Measurements from ENCODE around the gene VPS25.

Gene VPS25

DNA sequence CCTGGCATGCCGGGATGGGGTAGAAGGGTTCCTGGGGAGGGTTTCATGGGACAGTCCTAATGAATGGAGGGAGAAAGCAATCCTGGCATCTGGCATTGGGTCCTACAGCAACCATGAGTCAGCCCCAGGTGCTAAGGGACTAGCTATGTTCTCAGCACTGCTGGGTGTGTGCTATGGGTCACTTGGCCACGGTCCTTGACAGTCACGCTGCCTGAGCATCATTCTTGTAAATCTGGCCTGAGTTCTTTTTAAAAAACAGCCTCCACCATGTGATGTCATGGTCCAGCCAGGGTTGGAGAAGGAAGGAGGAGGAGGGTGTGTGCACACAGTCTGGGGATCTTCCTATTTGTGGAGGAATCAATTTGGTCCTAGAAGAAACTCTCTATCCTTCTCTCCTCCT is 18.5 kb upstream of the VPS25 start:
- no peaks in the 10 kb centered on the region for H3K4me1 ChIP-seq (ENCODE audit: control insufficient read depth, insufficient read depth, low read length)
- H3K9me3 ChIP-seq (ENCODE audit: control insufficient read depth, insufficient read depth, low read depth, low read length): no peaks in the 10 kb centered on the region
- ChIA-PET POLR2A (interaction anchor here (0.6 to 1.4 kb wide), 2 partner anchors 11 to 565 kb away, joined by 3 to 4 read pairs; no protein-coding TSS in a partner anchor), CTCF (interaction anchor here (0.7 to 1.8 kb wide), 3 partner anchors 9 to 282 kb away, joined by 3 to 11 read pairs (median 6); no protein-coding TSS in a partner anchor)
- TF ChIP-seq ZNF561 (tag by site-specific recombination; IDR thresholded peaks at IDR 0.05; ENCODE audit: borderline replicate concordance) (no peak), ZNF600 (tag by site-specific recombination; IDR thresholded peaks at IDR 0.05) (no peak), ZEB2 (tag by site-specific recombination; IDR thresholded peaks at IDR 0.05) (no peak), ZBTB48 (tag by site-specific recombination; IDR thresholded peaks at IDR 0.05) (0 out of 2 replicates have a peak, but pooled peaks have one; percentile 21)
- H3K27ac ChIP-seq (ENCODE audit: extremely low read depth, low read depth, low read length): no peak overlapping the region
- H3K4me3 ChIP-seq (ENCODE audit: low read depth, low read length): no peak overlapping the region
- H3K36me3 ChIP-seq (ENCODE audit: control insufficient read depth in 2 of 2, insufficient read depth in 1 of 2, low read length in 2 of 2): no peaks in the 10 kb centered on the region

DNA sequence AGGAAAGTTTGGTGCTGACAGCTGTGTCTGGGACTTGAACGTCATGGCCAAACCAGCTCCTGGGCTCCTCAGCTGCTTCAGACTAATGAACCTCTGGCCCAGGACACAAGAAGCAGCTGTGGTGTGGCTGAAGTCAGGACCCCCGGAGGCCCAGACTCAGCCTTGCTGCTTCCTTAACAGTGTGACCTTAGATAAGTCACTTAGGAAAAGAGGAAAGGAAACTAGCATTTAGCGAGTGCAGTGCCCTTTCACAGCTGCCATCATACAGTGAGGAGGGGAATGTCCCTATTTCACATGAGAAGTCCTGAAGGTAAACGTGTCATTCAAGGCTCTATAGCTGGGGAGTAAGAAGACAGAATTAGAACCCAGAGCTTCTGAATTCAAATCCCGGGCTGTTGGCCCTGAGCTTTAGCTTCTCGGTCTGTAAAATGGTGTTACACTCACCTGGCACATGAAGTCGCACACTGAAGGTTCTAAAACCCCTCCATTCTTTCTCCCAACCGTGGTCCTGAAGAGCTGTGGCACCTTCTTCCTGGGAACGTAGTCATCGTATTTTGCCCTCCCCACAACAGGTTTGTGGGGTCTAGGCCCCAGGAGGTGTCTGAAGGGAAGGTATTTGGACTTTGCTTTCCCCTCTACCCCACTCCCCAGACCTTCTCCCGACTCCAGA is 13.1 kb upstream of the VPS25 start:
- Histone ChIP-seq H3K4me1 (ENCODE audit: control insufficient read depth, insufficient read depth, low read length) (peaks cover 2% of the 10 kb centered on the region; the same call in 1 of the 2 replicates), H3K9me3 (ENCODE audit: control insufficient read depth, insufficient read depth, low read depth, low read length) (no peaks in the 10 kb centered on the region), H3K36me3 (ENCODE audit: control insufficient read depth in 2 of 2, insufficient read depth in 1 of 2, low read length in 2 of 2) (no peaks in the 10 kb centered on the region), H3K4me3 (ENCODE audit: low read depth, low read length) (no peak overlapping the region), H3K27ac (ENCODE audit: extremely low read depth, low read depth, low read length) (no peak overlapping the region; the same call in 1 of the 2 replicates)
- no peak for TF ChIP-seq ZFP69B (tag by site-specific recombination; IDR thresholded peaks at IDR 0.05)
- TF ChIP-seq MYNN (tag by site-specific recombination; IDR thresholded peaks at IDR 0.05; ENCODE audit: borderline replicate concordance): 0 out of 2 replicates have a peak, but pooled peaks have one; percentile 33
- POLR2A ChIA-PET: interaction anchor here (0.5 to 2.2 kb wide), 4 partner anchors 13 to 1803 kb away, joined by 4 to 8 read pairs (median 6); partner anchors contain the start of genes PSMC3IP and VPS25
- CTCF ChIA-PET: interaction anchor here (0.5 to 7.0 kb wide), 8 partner anchors 8 to 181 kb away, joined by 3 to 112 read pairs (median 6); partner anchors contain the start of genes PLEKHH3 and PSMC3IP

DNA sequence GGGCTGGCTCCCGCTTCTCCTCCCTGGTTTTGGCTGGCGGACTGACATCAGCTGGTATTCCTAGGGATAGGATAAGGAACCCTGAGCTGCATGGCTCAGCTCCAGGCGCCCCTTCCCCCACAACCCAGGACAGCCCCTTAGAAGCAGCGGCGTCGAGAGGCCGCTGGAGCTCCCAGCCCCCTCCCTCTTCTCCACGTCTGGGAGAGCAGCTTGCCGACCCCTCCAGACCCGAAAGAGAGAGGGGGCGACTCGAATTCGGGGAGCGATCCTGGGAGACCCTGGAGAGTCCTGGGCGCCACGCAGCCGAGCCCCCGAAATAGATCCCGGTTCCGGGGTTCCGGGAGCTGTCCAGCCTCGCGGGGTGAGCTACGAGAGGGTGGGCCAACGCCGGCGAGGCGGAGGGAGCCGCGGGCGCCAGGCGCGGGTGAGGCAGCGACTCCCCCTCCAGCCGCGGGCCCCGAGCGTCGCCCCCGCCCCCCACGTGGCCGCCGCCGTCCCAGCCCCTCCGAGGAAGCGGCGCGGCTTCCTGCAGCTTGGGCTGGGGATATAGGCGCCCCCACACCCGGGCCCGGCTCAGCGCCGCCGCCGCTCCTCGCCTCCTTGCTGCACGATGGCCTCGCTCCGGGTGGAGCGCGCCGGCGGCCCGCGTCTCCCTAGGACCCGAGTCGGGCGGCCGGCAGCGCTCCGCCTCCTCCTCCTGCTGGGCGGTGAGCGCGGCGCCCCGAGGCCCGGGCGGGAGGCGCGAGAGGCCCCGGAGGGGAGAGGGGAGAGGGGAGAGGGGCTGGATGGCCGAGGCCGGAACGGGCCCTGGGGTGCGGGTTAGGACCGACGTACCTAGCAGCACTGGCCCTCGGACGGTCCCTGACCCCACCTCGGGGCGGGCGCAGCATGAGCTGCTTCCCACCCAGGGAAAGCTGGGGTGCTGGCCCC is 12.3 kb upstream of the VPS25 start, which contains the start of gene RAMP2:
TSS of gene RAMP2 (plus strand) at position 576 of the 930 bp plus-strand sequence. CDS start at position 611, 35 bp downstream.
- H3K27ac ChIP-seq (ENCODE audit: extremely low read depth, low read depth, low read length): no peak within 1 kb of the TSS; the same call in 1 of the 2 replicates
- H3K4me1 ChIP-seq (ENCODE audit: control insufficient read depth, insufficient read depth, low read length): peaks cover 2% of the 10 kb centered on the region; the same call in 1 of the 2 replicates
- H3K36me3 ChIP-seq (ENCODE audit: control insufficient read depth in 2 of 2, insufficient read depth in 1 of 2, low read length in 2 of 2): no peaks in the 10 kb centered on the region
- no peak within 1 kb of the TSS for H3K4me3 ChIP-seq (ENCODE audit: low read depth, low read length)
- ChIA-PET POLR2A (interaction anchor here (1.7 to 2.2 kb wide), 2 partner anchors 12 to 183 kb away, joined by 5 to 8 read pairs; partner anchors contain the start of genes PSMC3IP and VPS25), CTCF (interaction anchor here (0.6 to 7.0 kb wide), 10 partner anchors 9 to 181 kb away, joined by 3 to 112 read pairs (median 4); partner anchors contain the start of genes PLEKHH3 and PSMC3IP)
- no peaks in the 10 kb centered on the region for H3K9me3 ChIP-seq (ENCODE audit: control insufficient read depth, insufficient read depth, low read depth, low read length)
- TF ChIP-seq, protein P1, sequence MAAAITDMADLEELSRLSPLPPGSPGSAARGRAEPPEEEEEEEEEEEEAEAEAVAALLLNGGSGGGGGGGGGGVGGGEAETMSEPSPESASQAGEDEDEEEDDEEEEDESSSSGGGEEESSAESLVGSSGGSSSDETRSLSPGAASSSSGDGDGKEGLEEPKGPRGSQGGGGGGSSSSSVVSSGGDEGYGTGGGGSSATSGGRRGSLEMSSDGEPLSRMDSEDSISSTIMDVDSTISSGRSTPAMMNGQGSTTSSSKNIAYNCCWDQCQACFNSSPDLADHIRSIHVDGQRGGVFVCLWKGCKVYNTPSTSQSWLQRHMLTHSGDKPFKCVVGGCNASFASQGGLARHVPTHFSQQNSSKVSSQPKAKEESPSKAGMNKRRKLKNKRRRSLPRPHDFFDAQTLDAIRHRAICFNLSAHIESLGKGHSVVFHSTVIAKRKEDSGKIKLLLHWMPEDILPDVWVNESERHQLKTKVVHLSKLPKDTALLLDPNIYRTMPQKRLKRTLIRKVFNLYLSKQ (tag by site-specific recombination; IDR thresholded peaks at IDR 0.05; ENCODE audit: borderline replicate concordance): no peak
- TF ChIP-seq ZNF174 (tag by site-specific recombination; IDR thresholded peaks at IDR 0.05) (no peak), ZNF350 (tag by site-specific recombination; IDR thresholded peaks at IDR 0.05) (no peak), ZNF785 (tag by site-specific recombination; IDR thresholded peaks at IDR 0.05) (no peak), TRIM28 (IDR thresholded peaks at IDR 0.05; ENCODE audit: borderline replicate concordance, low read length) (no peak), ZNF561 (tag by site-specific recombination; IDR thresholded peaks at IDR 0.05; ENCODE audit: borderline replicate concordance) (peak; percentile 51; the same call in 1 of the 2 replicates), ZNF843 (tag by site-specific recombination; IDR thresholded peaks at IDR 0.05) (no peak), ZNF211 (tag by site-specific recombination; IDR thresholded peaks at IDR 0.05; ENCODE audit: low read depth) (no peak), ZBTB20 (tag by site-specific recombination; IDR thresholded peaks at IDR 0.05) (peak; percentile 75), GLI2 (tag by site-specific recombination; IDR thresholded peaks at IDR 0.05; ENCODE audit: borderline replicate concordance, low read depth) (no peak), ZNF341 (tag by site-specific recombination; IDR thresholded peaks at IDR 0.05; ENCODE audit: low read depth) (no peak), ZNF324 (tag by site-specific recombination; IDR thresholded peaks at IDR 0.05) (no peak), ZNF302 (tag by site-specific recombination; IDR thresholded peaks at IDR 0.05; ENCODE audit: low read depth) (no peak)
- TF ChIP-seq, protein P2, sequence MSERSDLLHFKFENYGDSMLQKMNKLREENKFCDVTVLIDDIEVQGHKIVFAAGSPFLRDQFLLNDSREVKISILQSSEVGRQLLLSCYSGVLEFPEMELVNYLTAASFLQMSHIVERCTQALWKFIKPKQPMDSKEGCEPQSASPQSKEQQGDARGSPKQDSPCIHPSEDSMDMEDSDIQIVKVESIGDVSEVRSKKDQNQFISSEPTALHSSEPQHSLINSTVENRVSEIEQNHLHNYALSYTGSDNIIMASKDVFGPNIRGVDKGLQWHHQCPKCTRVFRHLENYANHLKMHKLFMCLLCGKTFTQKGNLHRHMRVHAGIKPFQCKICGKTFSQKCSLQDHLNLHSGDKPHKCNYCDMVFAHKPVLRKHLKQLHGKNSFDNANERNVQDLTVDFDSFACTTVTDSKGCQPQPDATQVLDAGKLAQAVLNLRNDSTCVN (tag by site-specific recombination; optimal IDR thresholded peaks at IDR 0.05): peak; percentile 33
- TF ChIP-seq, protein P3, sequence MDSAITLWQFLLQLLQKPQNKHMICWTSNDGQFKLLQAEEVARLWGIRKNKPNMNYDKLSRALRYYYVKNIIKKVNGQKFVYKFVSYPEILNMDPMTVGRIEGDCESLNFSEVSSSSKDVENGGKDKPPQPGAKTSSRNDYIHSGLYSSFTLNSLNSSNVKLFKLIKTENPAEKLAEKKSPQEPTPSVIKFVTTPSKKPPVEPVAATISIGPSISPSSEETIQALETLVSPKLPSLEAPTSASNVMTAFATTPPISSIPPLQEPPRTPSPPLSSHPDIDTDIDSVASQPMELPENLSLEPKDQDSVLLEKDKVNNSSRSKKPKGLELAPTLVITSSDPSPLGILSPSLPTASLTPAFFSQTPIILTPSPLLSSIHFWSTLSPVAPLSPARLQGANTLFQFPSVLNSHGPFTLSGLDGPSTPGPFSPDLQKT (IDR thresholded peaks at IDR 0.05; ENCODE audit: borderline replicate concordance, low read depth, low read length): no peak
- TF ChIP-seq, protein P4, sequence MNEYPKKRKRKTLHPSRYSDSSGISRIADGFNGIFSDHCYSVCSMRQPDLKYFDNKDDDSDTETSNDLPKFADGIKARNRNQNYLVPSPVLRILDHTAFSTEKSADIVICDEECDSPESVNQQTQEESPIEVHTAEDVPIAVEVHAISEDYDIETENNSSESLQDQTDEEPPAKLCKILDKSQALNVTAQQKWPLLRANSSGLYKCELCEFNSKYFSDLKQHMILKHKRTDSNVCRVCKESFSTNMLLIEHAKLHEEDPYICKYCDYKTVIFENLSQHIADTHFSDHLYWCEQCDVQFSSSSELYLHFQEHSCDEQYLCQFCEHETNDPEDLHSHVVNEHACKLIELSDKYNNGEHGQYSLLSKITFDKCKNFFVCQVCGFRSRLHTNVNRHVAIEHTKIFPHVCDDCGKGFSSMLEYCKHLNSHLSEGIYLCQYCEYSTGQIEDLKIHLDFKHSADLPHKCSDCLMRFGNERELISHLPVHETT (tag by site-specific recombination; IDR thresholded peaks at IDR 0.05): no peak
